ENCODE data around the gene INPP5D. TPM values are rescaled to one million over a fixed set of nuclear protein-coding genes. Genes with fewer than 3 reads are reported as not detected.
A peak's percentile ranks its signal among the peaks of the same experiment; 100 is the strongest.
"Not testable (repeated sequence)": the region's sequence is repeated elsewhere in the genome, so short reads cannot be mapped to it uniquely, and the experiment has no call there.

The INPP5D gene
- total RNA-seq, 1 experiment from 2014 or later: not detected

GRCh38 chr2:233017947-233018346 is 42.2 kb upstream of the INPP5D start:
- Mint-ChIP-seq H3K27me3 (ENCODE audit: unreplicated experiment) (no peaks in the 10 kb centered on the region), H3K9me3 (ENCODE audit: low read depth, unreplicated experiment) (peaks cover 4% of the 10 kb centered on the region), H3K27ac (ENCODE audit: unreplicated experiment) (no peak overlapping the region), H3K4me1 (ENCODE audit: low read depth, unreplicated experiment) (peaks cover 26% of the 10 kb centered on the region), H3K36me3 (ENCODE audit: insufficient read depth, unreplicated experiment) (peaks cover 5% of the 10 kb centered on the region), H3K4me3 (ENCODE audit: low read depth, unreplicated experiment) (no peak overlapping the region)
- intact Hi-C loops (cut with micrococcal nuclease; ENCODE audit: unreplicated experiment): no loop called here
- CTCF ChIA-PET: no interaction called here
- no TSS peak for BruUV-seq (replicated peaks)
- DNase-seq: no peak
- no peak for TF ChIP-seq CTCF (IDR thresholded peaks at IDR 0.05; ENCODE audit: unreplicated experiment)

GRCh38 chr2:233019610-233020009 is 40.5 kb upstream of the INPP5D start:
- H3K36me3 Mint-ChIP-seq (ENCODE audit: insufficient read depth, unreplicated experiment); H3K27me3 Mint-ChIP-seq (ENCODE audit: unreplicated experiment); H3K27ac Mint-ChIP-seq (ENCODE audit: unreplicated experiment); H3K4me3 Mint-ChIP-seq (ENCODE audit: low read depth, unreplicated experiment); BruUV-seq (replicated peaks); H3K9me3 Mint-ChIP-seq (ENCODE audit: low read depth, unreplicated experiment); DNase-seq; CTCF ChIA-PET: not testable (repeated sequence)
- intact Hi-C loops (cut with micrococcal nuclease; ENCODE audit: unreplicated experiment): loop anchor here (10.0 kb wide), 1 partner anchor 415 kb away; no protein-coding TSS in a partner anchor
- H3K4me1 Mint-ChIP-seq (ENCODE audit: low read depth, unreplicated experiment): peaks cover 17% of the 10 kb centered on the region

GRCh38 chr2:233020454-233020853 is 39.7 kb upstream of the INPP5D start:
- no peak overlapping the region for H3K27ac Mint-ChIP-seq (ENCODE audit: unreplicated experiment)
- TF ChIP-seq CTCF (IDR thresholded peaks at IDR 0.05; ENCODE audit: unreplicated experiment): no peak

GRCh38 chr2:233021771-233022170 is 38.4 kb upstream of the INPP5D start:
- no peak overlapping the region for H3K4me3 Mint-ChIP-seq (ENCODE audit: low read depth, unreplicated experiment)
- H3K27ac Mint-ChIP-seq (ENCODE audit: unreplicated experiment): no peak overlapping the region
- DNase-seq: peak; percentile 22
- peaks cover 5% of the 10 kb centered on the region for H3K36me3 Mint-ChIP-seq (ENCODE audit: insufficient read depth, unreplicated experiment)
- peaks cover 29% of the 10 kb centered on the region for H3K4me1 Mint-ChIP-seq (ENCODE audit: low read depth, unreplicated experiment)
- H3K27me3 Mint-ChIP-seq (ENCODE audit: unreplicated experiment): no peaks in the 10 kb centered on the region
- no peak for TF ChIP-seq CTCF (IDR thresholded peaks at IDR 0.05; ENCODE audit: unreplicated experiment)
- intact Hi-C loops (cut with micrococcal nuclease; ENCODE audit: unreplicated experiment): loop anchor here (10.0 kb wide), 1 partner anchor 417 kb away; no protein-coding TSS in a partner anchor
- no TSS peak for BruUV-seq (replicated peaks)
- no peaks in the 10 kb centered on the region for H3K9me3 Mint-ChIP-seq (ENCODE audit: low read depth, unreplicated experiment)
- CTCF ChIA-PET: interaction anchor here (0.8 kb wide), 1 partner anchor 9 kb away, joined by 4 read pairs; the partner anchor contains the start of gene NGEF

More at GRCh38 chr2:233020454-233020853, 39.7 kb upstream of the INPP5D start:
- Mint-ChIP-seq H3K9me3 (ENCODE audit: low read depth, unreplicated experiment) (peaks cover 1% of the 10 kb centered on the region), H3K27me3 (ENCODE audit: unreplicated experiment) (no peaks in the 10 kb centered on the region), H3K36me3 (ENCODE audit: insufficient read depth, unreplicated experiment) (peaks cover 5% of the 10 kb centered on the region), H3K4me1 (ENCODE audit: low read depth, unreplicated experiment) (peaks cover 17% of the 10 kb centered on the region), H3K4me3 (ENCODE audit: low read depth, unreplicated experiment) (no peak overlapping the region)
- intact Hi-C loops (cut with micrococcal nuclease; ENCODE audit: unreplicated experiment): loop anchor here (10.0 kb wide), 1 partner anchor 416 kb away; no protein-coding TSS in a partner anchor
- CTCF ChIA-PET: no interaction called here
- BruUV-seq (replicated peaks): no TSS peak
- DNase-seq: no peak

GRCh38 chr2:233022561-233022960 is 37.6 kb upstream of the INPP5D start:
- Mint-ChIP-seq H3K4me3 (ENCODE audit: low read depth, unreplicated experiment) (no peak overlapping the region), H3K27ac (ENCODE audit: unreplicated experiment) (no peak overlapping the region), H3K36me3 (ENCODE audit: insufficient read depth, unreplicated experiment) (peaks cover 5% of the 10 kb centered on the region), H3K27me3 (ENCODE audit: unreplicated experiment) (no peaks in the 10 kb centered on the region), H3K4me1 (ENCODE audit: low read depth, unreplicated experiment) (peaks cover 29% of the 10 kb centered on the region), H3K9me3 (ENCODE audit: low read depth, unreplicated experiment) (no peaks in the 10 kb centered on the region)
- BruUV-seq (replicated peaks): no TSS peak
- TF ChIP-seq CTCF (IDR thresholded peaks at IDR 0.05; ENCODE audit: unreplicated experiment): no peak
- intact Hi-C loops (cut with micrococcal nuclease; ENCODE audit: unreplicated experiment): loop anchor here (10.0 kb wide), 1 partner anchor 418 kb away; no protein-coding TSS in a partner anchor
- DNase-seq: peak; percentile 12
- CTCF ChIA-PET: no interaction called here

Data from Calu3 (cell line).